HG02840 (cell line): ENCODE results near the gene RNF150.

Source experiments
- ATAC-seq: cut with Tn5 transposase; IDR thresholded peaks from one replicate; pipeline ENCODE4 v1.9.1; 2021; ENCODE audit warnings: mild to moderate bottlenecking, moderate library complexity, moderate number of reproducible peaks; ENCODE audit not compliant: unreplicated experiment, low FRiP score

The RNF150 gene

DNA sequence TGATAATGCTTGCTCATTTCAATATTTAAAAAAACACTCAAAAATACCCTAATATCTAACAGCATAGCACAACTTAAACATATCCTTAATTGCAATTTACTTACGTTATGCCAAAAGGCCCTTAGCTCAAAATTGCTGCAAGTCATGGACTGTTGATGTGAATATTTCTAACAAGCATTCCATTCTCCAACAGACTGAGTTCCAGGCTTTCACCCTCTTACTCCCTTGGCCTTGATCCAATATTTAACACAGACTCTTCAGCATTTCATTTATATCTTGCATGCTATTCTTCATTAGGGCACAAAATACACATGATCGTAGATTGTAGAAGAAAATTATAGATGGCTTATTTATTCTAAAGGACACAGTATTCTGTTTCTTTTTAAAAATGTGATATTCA, 96.5 kb downstream of the RNF150 start:
- no peak for ATAC-seq

DNA sequence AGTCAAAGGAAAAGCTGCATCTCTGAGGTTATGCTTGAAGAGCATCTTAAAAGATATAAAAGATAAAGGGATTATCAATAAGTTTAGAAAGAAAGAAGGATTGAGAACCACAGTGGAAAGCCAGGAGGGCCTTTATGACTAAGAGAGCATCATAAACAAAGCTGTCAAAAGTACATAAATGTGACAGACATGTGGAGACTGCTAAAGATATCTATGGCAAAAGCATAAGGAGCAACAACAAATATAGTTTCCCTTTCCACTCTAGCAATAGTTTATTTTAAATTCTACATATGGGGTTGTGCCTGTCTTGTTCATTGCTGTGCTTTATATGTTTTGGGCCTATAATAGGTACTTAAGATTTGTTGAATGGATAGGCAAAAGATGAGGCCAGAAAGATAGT, 97.3 kb downstream of the RNF150 start:
- no peak for ATAC-seq

DNA sequence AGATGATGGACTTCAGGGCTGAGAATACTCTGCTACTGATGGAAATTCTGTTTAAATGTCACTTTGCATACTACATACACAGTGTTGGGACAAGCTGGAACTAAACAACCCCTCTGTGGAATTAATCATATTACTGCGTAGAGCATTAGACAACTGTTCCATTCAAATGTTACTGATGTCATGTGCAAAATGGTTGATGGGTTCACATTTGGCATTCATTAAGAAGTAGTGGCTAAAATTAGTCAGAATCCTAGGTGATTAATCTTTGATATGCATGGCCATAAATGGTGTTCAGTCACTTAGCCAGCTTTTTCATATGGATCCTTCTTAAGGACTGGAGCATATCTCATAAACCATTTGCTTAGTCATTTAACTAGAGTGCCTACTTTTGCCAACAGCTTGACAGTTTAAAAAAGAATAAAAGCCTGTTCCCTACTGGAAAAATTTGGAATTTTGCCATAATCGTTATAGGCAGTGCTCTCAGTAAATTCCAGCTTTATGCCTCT, 105.2 kb downstream of the RNF150 start:
- ATAC-seq = no peak

DNA sequence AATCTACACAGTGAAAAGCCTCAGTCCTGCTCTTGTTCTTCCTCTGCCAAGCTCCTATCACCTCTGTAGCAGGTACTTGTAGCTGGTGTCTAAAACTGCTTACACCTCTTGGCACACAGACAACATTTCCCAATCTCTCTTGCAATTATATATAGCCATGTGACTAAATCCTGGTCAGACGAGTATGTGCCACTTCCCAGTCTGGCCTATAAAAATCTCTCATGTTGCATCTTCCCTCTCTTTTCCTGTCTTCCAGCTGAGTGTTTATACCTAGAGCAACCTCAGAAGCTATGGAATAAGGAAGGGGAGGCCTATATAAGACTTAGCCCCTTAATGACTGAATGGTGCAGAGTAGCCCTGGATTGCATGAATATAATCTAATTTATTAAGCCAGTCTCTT, 105.8 kb downstream of the RNF150 start:
- ATAC-seq = no peak

DNA sequence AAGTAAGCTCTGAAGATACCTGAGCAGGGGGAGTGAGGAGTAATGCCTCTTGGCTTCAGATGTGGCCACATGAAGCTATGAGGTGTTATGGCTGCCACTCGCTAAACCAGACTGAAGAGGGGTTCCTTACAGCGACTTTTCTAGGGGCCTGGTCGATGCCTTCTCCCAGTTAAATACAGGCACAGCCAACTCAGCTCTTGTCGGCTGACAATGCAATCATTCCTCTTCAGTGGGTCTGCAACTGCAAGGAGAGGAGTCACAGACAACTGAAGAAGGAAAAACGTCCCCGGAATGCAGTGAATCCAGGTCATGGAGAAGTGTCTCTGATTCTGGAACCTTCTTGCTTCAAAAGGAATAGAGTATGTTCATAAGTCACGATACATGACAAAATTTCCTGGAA, 106.4 kb downstream of the RNF150 start:
- ATAC-seq = no peak

DNA sequence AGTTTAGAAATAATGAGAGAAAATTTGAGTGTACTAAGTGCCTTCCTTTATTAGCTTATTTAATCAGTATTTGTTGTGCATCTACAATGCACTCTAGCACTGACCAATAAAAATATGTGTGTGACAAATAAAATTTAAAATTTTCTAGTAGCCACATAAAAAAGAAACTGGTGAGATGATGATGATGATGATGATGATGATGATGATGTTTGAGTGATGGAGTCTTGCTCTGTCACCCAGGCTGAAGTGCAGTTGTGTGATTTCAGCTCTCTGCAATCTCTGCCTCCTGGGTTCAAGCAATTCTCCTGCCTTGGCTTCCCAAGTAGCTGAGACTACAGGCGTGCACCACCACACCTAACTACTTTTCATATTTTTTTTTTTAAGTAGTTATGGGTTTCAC, 110.2 kb downstream of the RNF150 start:
- ATAC-seq = no peak

DNA sequence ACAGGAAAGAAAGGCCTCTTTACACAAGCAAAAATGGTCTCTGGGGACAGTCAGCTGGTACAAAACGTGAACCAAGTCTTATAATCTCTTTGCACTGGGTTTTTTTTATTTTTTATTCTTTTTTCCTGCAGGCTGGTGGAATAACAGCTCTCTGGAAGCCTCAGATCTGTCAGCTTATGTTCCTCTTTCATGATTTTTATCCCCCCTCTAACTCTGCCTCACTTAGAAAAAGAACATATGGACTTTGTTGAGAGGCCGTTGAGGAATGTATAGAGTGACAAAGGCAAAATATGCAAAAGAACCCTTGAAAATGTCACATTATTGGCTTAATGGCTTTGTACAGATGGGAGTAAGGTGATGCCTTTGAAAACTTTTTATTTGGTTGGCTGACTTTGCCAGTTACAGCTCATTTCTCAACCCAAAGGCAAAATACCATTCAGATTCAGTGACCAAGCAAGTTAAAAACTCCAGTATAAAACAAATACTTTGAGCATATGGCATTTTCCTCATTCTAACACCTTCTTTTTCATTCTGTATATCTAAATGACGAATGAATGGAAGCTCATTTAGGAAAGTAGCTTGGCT, 111.1 kb downstream of the RNF150 start:
- ATAC-seq = no peak

DNA sequence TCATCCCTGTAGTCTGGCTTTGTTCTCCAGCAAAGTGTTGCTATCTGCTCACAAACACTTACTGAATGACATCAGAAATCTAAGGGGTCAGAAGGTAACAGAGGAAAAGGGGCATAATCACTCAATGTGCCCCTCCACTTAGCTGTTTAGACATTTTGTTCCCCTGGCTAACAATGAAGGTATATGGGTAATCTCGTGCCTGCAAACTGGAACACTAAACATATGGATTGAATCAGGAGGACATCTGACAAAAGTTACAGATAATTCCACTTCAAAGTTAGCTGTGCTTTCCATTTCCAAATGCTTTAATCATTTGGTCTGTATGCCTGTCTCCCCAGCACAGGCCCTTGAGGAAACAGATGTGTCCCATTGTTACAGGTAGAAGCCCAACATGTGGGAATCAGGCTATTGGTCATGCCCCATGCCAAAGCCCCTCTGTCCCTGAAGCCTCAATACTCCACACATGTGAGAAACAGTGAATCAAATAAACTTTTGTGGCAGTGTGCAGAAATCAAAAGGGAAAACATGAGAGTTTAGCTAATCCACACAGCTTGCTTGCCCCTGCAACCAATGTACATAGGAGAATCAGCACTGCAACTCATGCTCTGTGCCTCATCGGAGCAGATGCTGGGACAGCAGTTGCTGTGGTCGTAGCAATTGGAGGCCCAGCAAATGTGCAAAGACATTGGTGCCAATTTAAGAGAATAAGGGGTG, 111.7 kb downstream of the RNF150 start:
- no peak for ATAC-seq

DNA sequence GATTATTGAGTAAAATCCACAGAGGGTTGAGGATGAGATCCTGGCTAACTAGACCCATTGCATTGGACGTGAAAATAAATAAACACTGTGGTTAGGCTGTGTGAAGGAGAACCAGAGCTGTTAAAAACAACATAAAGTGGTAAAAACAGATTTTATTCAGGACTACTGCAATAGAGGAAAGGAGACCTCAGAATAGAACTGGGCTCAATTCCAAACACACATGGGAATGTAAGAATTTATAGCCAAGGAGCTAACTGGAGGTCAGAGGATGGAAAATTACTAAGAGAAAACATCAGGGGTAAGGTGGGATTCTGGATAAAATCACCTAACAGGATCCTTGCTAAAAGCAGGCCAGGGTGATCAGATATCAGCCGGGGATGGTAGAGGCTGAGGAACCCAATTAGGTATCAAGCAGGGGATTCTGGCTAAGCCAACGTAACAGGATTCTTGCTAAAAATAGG, 112.4 kb downstream of the RNF150 start:
- no peak for ATAC-seq

DNA sequence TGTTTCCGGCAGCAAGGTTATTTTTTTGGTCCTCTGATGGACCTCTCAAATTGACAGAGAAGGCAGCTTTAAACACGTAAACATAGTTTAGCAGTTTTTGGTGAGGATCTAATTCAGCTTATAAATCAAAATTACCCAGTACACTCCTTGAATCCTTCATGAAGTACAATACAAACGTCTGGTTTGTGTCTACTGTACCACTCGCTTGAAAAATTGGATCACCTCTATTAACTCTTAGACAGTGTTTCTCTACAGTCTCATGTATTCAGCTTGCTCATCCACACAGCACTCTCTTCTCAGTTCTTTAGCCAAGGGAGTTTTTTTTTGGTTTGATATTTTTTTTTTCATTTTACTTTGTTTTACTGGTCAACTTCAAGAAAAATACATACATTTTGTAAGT, 113.5 kb downstream of the RNF150 start:
- no peak for ATAC-seq

DNA sequence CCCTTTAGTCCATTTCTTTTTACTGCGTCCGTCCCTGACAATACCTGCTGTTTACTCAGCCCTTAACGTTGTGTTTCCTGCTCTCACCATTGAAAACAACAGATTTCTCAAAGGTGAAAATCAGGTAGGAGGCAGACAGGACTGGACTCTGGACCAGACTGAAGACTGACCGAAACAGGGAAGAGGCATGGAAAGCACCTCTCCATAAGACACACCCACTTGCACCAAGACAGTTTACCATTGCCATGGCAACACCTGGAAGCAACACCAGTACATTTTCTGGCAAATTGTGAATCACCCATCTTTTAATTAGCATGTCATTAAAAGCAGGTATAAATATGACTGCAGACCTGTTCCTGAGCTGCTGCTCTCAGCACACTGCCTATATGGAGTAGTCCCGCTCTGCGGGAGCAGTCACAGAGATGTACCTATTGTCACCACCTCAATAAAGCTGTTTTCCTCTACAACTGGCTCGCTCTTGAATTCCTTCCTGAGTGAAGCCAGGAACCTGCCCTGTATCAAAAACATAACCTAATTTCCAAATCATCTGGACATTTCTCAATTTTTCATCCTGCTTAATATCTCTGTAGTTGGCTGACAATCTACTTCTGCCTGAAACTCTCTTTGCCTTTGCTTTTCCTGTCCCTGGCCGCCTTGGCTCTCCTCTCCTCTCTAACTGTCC, 117.0 kb downstream of the RNF150 start:
- ATAC-seq = no peak

DNA sequence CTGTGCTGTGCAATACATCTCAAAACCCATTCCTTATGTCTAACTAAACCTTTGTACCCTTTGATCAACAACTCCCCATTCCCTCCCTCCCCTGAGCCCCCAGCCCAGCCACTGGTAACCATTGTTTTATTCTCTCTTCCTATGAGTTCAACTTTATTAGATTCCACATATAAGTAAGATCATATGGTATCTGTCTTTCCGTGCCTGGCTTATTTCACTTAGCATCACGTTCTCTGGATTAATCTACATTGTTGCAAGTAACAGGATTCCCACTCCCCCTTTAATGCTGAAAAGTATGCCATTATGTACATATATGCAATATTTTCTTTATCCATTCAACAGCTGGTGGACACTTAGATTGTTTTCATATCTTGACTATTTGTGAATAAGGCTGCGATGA, 119.4 kb downstream of the RNF150 start:
- ATAC-seq = no peak

DNA sequence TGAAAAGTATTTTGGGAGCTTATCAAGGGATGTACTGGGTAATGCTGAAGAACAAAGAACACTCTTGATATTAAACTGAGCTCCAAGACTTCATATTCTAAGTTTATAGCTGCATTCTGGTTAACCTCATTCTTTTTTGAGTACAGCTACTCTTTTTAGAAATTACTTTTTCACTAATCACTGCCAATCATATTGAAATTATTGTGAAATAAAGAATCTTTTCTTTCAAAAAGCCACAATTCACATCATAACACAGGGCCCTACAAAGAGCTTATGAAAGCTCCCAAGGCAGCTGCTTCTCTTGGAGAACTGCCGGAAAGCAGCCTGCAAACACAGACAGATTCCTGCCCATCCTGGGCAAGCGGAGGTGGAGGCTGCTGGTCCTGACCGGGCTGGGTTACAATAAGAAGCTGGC, 121.4 kb downstream of the RNF150 start:
- ATAC-seq = no peak

DNA sequence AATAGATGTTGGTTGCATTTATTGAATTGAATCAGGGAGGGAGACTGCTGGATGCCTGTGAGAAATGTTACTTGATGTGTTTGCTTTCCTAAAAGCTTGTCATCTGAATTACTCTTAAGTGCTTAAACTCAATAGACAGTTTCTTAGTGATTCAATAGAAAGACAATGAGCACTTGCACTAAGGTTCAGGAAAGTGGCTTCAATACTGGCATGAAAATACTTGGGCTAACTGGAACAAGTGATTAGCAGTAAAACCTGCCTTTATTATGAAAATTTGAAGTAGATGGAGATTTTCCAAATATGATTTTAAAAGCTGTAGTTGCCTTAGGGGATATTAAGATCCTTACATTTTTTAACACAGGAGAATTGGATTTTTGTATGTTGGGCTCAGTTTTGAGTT, 123.3 kb downstream of the RNF150 start:
- ATAC-seq = no peak

DNA sequence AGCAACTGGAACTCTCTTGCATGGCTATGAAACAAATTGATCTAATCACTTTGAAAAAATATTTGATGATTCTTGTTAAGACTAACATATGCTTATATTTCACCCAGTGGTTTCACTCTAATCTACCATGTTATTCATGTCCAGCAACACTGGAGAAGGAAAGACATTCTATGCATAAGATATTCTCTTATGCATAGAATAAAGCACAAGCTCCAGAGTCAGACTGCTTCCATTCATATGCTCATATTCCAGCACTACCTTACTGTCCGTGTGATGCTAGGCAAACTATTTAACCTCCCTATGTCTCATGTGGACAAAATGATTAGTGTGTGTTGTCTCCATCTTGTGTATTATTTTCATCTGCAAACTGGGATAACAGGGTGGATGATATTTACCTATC, 124.1 kb downstream of the RNF150 start:
- no peak for ATAC-seq

DNA sequence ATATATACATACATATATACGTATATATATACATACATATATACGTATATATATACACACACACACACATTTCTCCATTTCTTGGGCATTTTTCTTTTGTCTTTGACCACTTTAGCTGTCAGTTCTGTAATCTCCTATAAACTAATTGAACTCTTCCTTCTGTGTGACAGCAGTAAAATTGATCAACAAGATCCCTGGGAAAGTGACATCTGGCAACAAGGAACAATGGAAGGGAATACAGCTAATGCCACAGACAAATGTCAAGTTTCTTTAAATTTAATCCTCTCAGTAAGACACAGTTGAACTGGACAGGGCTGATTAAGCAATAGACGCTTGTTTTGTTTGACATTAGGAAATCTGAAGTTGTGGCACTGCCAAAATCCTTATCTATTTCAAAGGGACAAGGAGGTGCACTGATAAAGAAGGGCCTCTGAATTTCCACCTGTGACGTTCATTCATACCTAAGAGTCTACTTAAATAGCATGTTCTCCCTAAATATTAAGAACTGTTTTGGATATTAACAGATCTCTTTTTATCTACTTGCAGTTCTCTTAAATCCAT, 126.9 kb downstream of the RNF150 start:
- no peak for ATAC-seq

DNA sequence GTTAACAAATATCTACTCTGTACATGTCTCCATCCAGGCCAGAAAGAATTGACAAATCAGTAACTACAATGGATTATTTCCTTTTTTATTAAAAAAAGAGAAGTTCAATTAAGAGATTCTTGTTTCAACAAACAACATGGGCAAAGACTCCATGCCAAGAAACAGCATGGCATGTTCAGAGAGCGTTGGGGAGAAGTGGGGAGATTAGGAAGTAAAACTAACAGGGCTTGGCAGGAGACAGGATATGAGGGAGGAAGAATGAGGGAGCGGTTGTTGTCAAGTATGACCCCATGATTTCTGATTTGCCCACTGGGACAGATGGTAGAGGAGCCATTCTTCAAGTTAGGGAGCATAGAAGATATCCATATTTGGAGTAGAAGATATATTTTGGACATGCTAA, 128.4 kb downstream of the RNF150 start:
- no peak for ATAC-seq

DNA sequence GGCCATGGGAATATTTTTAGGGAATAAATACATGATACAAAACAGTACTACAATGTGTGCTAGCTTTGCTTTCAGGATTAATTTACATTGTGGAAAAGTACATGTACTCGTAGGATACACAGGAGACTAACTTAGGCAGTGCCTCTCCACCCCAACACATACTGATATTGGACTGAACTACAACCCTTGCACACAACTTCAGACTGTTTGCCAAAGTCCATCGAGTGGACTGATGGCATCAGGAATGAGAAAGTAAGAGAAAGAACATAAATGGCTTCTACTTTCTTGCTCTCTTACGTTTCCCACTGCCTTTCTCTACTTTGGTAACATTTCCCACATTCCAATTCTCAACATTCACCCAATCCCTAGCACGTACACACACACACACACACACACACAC, 130.1 kb downstream of the RNF150 start:
- no peak for ATAC-seq

DNA sequence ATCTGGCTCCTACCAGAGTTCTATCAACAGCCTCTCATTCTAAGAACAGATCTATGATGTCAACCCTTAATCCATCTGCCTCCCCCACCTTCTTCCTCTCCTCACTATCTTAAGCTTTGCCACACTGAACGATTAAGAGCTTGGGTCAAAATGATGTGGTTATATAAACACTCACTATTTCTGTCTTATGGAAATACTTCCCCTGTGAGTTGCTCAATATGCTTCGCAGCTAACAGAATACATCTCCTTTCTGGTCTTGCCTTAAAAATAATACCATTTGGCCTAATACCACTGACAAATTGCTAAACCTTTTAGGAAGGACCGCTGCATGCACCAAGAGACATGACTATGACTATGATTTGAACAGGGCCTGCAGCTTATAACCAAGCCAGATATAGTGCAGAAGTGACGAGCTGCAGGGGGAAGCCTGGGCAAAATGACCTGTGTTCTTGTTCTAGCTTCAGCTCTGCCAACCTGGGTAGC, 130.9 kb downstream of the RNF150 start:
- no peak for ATAC-seq

DNA sequence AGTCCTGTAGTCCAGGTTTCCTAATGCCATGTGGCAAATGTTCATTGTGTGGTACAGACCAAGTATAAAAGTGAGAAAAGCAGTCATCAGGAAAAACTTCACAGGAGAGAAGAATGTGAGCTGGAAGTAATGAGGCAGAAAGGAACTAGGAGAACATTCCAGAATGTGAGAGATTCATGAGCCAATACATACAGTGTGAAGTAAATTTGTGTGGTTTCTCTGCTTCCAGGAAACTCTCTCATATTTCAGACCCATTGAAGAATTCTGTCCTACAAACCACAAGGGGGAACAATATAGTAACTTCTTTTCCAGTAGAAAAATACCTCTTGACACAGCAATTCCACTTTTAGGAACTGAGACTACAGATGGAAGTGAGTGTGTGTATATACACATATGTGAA, 136.5 kb downstream of the RNF150 start:
- no peak for ATAC-seq

DNA sequence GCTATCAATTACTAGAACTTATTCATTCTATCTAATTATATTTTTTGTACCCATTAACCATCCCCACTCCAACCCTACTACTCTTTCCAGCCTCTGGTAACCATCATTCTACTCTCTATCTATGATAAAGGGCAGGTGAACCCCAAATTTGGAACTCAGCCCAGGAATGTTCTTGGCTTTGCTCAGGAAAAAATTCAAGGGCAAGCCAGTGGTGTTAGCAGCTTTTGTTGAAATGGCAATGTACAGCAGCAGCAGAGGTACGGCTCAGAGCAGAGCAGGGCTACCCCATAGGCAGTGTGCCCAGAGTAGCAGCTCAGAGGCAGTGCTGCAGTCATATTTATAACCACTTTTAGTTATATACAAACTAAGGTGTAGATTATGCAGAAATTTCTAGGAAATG, 138.2 kb downstream of the RNF150 start:
- ATAC-seq = no peak
